Suppressor macrophage treated with lipopolysaccharide for 4 hours (primary cell): ENCODE results near the gene SLC15A3.

Experiments
- DNase-seq: peaks from one replicate; pipeline ENCODE4 v3.0.0-alpha.2; 2020

SLC15A3 gene

GRCh38 chr11:60944490-60945294 is 7.3 kb downstream of the SLC15A3 start:
- DNase-seq, result peak; percentile 44

- DNase-seq, result no peak
These were observed 8.9 kb downstream of the SLC15A3 start for GRCh38 chr11:60942970-60943565.

GRCh38 chr11:60942219-60942618 is 9.8 kb downstream of the SLC15A3 start:
- no peak for DNase-seq

- no peak for DNase-seq
These were observed 10.4 kb downstream of the SLC15A3 start for GRCh38 chr11:60941371-60942119.

GRCh38 chr11:60939855-60940254 is 12.1 kb downstream of the SLC15A3 start:
- DNase-seq, result no peak

- DNase-seq, result no peak
These were observed 12.7 kb downstream of the SLC15A3 start for GRCh38 chr11:60939301-60939700.

GRCh38 chr11:60938500-60938899 is 13.5 kb downstream of the SLC15A3 start:
- no peak for DNase-seq

- no peak for DNase-seq
These were observed 14.2 kb downstream of the SLC15A3 start for GRCh38 chr11:60937811-60938210.

- no peak for DNase-seq
These were observed 14.8 kb downstream of the SLC15A3 start for GRCh38 chr11:60937144-60937527.

GRCh38 chr11:60936467-60937143 is 15.4 kb downstream of the SLC15A3 start:
- DNase-seq, result no peak

GRCh38 chr11:60935676-60936442 is 16.1 kb downstream of the SLC15A3 start:
- no peak for DNase-seq

- DNase-seq, result no peak
These were observed 17.0 kb downstream of the SLC15A3 start for GRCh38 chr11:60934790-60935605.

GRCh38 chr11:60934124-60934789 is 17.7 kb downstream of the SLC15A3 start:
- DNase-seq, result no peak

GRCh38 chr11:60933416-60934123 is 18.4 kb downstream of the SLC15A3 start:
- no peak for DNase-seq

- DNase-seq, result no peak
These were observed 19.2 kb downstream of the SLC15A3 start for GRCh38 chr11:60932605-60933356.

GRCh38 chr11:60931917-60932316 is 20.1 kb downstream of the SLC15A3 start:
- no peak for DNase-seq

GRCh38 chr11:60930394-60930793 is 21.6 kb downstream of the SLC15A3 start:
- DNase-seq, result no peak

GRCh38 chr11:60929764-60930163 is 22.2 kb downstream of the SLC15A3 start:
- DNase-seq, result no peak

- no peak for DNase-seq
These were observed 23.4 kb downstream of the SLC15A3 start for GRCh38 chr11:60928563-60929001.
